KBM-7 (cell line): ENCODE measurements around the gene ATP9A.
"Not testable (repeated sequence)": the region's sequence is repeated elsewhere in the genome, so short reads cannot be mapped to it uniquely, and the experiment has no call there.

Source experiments
- DNase-seq: peaks from one replicate; pipeline ENCODE4 v3.0.0-alpha.2; 2015
- in situ Hi-C: fragments of 300-500 bp; cut with MboI; formaldehyde crosslinking; loops from 2 replicates; pipeline ENCODE4 v1.14.3; 2020; ENCODE audit warnings: low sequenced_read_pairs, low pct_unique_long_range_greater_than_20kb, mixed read lengths

Gene ATP9A

GRCh38 chr20:51578145-51578459, 190.1 kb downstream of the ATP9A start:
- in situ Hi-C loops: loop anchor here (25.0 kb wide), 1 partner anchor 191 kb away; no protein-coding TSS in a partner anchor
- no peak for DNase-seq

DNA sequence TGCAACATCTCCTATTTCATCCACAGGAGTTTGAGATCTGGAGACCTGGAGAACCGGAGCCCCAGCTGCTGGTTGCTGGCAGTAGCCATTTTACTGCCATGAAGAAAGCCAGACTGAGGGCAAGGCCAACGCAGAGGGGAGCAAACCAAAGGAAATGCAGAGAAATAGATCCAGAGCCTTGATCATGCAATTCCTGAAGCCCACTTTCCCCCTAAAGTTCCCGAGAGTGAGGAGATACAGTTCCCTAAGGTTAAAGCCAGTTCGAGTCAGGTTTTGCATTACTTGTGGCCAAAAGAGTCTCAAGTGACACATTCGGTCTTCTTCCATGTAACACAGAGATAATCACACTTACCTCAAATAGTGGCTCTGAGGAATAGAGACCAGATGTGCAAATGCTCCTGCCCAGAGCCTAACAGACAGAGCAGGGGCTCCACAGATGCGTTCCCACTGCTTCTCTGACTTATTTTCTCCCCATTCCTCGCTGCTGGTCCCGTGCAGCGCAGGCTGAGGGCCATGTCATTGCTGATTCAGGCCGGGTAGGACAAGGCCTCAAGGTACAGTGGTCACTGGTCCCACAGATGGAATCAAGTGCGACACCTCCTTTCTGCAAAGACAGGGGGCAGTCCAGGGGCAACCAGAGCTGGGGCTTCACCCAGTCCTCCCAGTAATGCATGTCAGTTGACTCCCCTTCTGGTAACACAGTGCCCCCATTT, 190.6 kb downstream of the ATP9A start:
- in situ Hi-C loops: loop anchor here (25.0 kb wide), 1 partner anchor 190 kb away; no protein-coding TSS in a partner anchor
- no peak for DNase-seq

GRCh38 chr20:51575486-51575885, 192.7 kb downstream of the ATP9A start:
- in situ Hi-C loops: loop anchor here (25.0 kb wide), 1 partner anchor 188 kb away; no protein-coding TSS in a partner anchor
- DNase-seq: no peak

DNA sequence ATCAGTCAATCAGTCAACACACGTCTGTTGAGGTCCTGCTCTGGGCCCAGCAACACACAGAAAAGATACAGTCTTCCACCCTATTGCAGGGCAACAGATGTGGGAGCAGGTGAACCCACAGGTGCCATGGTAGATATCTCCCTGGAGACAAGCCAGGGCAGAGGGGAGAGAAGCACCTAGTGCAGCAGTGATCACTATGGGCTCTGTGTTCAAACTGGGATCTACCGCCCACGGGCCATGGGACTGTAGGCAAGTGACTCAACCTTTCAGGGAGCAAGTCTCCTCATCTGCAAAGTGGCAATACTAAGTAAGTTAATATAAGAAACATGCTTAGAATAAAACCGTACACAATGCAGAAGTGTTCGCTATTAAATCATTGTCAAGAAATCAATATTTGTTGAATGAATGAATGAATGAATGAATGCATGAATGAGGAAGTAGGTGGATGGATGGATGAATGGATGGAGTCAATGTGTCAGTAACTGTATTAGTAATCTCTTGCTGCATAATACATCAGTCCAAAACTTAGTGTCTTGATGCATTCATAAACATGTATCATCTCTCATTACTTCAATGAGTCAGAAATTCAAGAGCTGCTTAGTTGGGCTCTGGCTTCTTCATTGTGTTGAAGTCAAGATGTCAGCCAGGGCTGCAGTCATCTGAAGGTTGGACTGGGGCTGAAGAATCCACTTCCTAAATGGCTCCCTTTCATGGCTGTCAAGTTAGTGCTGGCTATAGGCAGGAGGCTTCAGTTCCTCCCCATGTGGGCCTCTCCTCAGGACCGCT, 193.7 kb downstream of the ATP9A start:
- in situ Hi-C loops: loop anchor here (25.0 kb wide), 1 partner anchor 187 kb away; no protein-coding TSS in a partner anchor
- no peak for DNase-seq

DNA sequence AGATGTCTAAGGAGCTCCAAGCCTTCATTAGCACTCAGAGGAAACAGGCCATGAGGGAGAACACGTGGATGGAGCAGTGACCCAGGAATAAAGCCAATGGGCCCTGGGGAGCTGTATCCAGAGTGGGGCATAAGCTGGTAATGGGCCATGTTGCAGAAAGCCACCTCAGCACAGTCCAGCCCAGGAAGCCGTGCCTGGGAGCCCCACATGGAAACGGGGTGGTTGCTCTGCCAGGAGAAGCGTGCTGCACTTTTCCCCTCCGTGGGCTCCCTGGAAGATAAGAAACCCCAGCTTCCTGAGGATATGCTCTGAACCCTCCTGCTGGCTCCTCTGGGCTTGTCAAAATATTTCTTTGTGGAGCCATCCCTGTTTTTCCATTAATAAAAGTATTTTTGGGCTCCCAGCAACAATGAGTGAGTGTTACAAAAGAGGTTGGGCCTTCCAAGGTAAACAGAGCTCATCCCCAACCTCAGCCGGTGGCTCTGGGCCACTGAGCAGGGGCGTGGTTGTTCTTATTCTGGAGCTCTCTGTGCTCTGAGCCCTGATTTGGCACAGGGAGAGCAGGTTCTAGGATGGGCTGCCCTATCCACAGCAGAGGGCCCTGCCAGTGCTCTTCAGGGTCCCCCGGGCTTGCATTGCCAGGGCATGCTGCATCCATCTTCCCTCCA, 194.5 kb downstream of the ATP9A start:
- no peak for DNase-seq
- in situ Hi-C loops: no loop called here

- no peak for DNase-seq
- in situ Hi-C loops: no loop called here
Observed at GRCh38 chr20:51571460-51571794, 196.8 kb downstream of the ATP9A start.

GRCh38 chr20:51570739-51571459, 197.3 kb downstream of the ATP9A start:
- in situ Hi-C loops: no loop called here
- DNase-seq: no peak

- no peak for DNase-seq
- in situ Hi-C loops: no loop called here
Observed at GRCh38 chr20:51569815-51570738, 198.1 kb downstream of the ATP9A start.

GRCh38 chr20:51568533-51568932, 199.7 kb downstream of the ATP9A start:
- DNase-seq, in situ Hi-C loops: not testable (repeated sequence)

DNA sequence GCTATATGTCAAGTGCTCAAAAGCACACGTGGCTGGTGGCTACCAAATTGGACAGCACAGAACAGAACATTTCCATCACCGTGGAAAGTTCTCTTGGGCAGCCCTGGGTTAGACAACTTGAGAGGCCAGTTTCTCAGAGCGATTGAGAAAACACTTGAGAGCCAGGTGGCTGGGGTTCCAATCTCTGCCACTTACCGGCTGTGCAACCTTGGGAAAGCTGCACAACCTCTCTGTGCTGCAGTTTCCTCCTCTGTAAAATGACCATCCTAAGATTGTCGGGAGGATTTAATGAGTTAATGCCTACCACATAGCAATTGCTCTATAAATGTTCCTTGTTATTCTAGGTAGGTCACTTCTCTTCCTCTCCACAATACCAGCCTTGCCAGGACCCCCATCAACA, 200.6 kb downstream of the ATP9A start:
- no peak for DNase-seq
- in situ Hi-C loops: no loop called here

GRCh38 chr20:51566594-51566993, 201.6 kb downstream of the ATP9A start:
- DNase-seq: no peak
- in situ Hi-C loops: no loop called here

- in situ Hi-C loops: no loop called here
- DNase-seq: no peak
Observed at GRCh38 chr20:51565298-51566144, 202.7 kb downstream of the ATP9A start.

DNA sequence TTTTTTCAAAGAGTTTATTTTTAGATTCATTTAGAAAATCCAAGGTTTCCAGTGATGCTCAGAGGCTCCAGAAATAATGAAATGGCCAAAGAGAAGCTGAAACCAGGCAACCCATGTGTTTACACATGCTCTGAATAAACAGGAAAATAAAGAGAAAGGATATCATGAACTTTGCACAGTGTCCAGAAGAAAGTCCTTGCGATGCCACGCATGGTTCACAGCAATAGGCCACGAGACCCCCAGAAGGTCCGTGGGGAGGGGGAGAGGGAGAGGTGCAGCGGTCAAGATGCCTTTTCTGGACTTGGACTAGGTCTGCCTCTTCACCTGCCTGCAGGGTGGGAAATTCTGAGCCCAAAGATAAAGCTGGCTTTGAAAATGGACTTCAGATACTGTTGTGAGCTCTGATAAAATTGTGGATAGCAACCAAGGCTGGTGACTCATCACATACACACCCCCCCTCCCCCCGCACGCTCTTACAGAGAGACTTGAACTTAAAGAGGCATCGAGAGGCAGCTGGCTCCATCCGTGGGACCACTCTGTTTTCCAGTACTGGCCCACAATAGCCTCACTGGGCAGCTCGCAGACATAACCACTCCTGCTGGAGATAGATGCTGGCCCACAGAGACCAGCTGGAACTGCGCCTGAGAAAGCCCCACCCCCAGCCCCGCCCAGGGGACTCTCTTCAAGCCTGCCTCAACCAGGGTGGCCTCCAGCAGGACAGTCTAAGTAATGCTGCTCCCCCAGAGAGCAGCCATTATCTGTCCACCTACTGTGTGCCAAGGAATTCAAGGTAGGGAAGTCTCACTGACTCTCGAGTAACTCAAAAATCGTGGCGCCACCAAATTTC, 204.5 kb downstream of the ATP9A start:
- in situ Hi-C loops: no loop called here
- peak; percentile 47 for DNase-seq

DNA sequence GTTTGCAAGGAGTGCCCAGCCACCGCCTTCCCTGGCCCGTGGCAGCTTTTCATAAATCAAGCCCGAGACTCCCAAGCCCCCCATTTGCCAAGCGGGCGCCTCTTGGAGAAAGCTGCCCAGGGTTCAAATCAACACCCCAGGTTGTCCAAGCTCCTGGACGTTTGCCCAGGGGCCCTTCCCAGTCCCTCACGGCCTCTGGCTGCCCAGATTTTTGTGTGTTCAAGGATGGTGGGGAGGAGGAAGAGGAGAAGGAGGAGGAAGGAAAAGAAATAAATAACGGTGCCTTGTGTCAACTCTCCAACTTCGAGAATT, 205.1 kb downstream of the ATP9A start:
- DNase-seq: no peak

GRCh38 chr20:51562332-51563173, 205.6 kb downstream of the ATP9A start:
- in situ Hi-C loops: no loop called here
- DNase-seq: peak; percentile 42

More for the DNA sequence above, 205.1 kb downstream of the ATP9A start:
- in situ Hi-C loops: no loop called here

DNA sequence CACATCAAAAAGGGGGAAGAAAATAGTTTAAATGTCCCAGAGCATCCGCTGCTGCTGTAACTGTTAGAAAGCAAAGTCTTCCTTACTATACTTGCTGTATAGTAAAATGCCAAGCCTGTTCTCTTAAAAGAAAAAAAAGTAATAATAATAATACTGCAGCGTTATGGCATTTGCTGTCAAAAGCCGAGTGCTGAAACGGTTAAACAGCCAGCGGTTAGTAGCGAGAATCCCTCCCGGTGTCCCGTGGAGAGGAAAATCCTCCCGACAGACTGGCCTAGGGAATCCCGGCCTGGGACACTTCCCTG, 206.2 kb downstream of the ATP9A start:
- in situ Hi-C loops: no loop called here
- no peak for DNase-seq
